GM18517 (cell line): ENCODE measurements around the gene TBRG4.

Experiments
- ATAC-seq: cut with Tn5 transposase; IDR thresholded peaks from one replicate; pipeline ENCODE4 v1.9.1; 2021; ENCODE audit warnings: mild to moderate bottlenecking, moderate library complexity; ENCODE audit not compliant: unreplicated experiment

Gene TBRG4

GRCh38 chr7:45145881-45146280 is 34.4 kb upstream of the TBRG4 start:
- no peak for ATAC-seq

- ATAC-seq, result no peak
These were observed 32.1 kb upstream of the TBRG4 start for GRCh38 chr7:45143616-45144015.

DNA sequence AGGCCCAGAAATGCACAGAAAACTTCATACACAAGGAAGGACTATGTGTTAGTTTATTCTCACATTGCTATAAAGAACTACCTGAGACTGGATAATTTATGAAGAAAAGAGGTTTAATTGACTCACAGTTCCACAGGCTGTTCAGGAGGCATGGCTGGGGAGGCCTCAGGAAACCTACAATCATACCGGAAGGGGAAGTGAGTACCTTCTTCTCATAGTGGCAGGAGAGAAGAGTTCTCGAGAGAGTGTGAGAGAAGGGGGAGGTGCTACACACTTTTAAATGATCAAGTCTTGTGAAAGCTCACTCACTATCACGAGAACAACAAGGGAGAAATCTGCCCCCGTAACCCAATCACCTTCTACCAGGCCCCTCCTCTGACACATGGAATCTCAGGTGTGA is 29.3 kb upstream of the TBRG4 start:
- no peak for ATAC-seq

GRCh38 chr7:45138433-45139267 is 27.2 kb upstream of the TBRG4 start:
- ATAC-seq, result no peak

DNA sequence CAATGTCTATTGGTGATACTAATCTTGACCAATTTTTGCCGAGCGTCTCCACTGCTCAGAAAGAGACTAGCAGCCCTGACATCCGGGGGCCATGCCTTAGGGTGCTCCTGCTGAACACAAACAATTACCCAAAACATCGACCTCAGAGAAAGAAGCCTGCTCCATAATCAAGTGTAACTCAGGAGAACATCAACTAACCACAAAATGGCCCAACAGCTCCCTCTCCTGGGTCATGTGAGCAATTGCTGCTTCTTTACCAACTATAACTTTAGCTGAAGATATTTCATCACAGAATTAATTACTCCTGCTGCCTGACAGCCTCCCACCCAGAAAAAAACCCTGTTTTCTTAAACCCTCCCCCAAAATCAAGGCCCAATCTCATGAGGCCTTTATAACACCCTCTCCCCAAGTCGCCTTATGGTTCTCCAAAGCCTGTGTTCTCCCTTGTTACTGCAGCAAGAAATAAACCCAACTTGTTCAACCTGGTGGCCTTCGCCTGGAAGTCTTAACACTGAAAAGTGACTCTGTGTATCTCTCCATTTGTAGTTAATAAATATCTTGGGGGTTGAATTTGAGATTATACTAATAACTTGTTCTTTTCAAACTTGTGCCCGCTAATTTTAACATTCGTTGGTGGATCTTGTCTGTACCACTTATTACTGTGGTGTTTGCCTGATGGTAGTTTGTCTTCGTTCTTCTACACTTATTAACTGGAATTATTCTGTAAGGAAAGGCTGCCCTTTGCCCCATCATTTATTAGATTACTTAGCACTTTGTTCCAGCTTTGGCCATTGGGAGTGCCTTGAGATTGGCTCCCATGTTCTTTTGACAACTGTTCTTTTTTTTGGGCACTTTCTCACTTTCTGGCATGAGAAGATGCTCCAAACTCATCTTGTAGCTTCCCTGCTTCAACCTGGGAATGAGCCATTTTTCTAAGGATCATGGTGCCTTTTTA is 24.9 kb upstream of the TBRG4 start:
- peak; percentile 76 for ATAC-seq

DNA sequence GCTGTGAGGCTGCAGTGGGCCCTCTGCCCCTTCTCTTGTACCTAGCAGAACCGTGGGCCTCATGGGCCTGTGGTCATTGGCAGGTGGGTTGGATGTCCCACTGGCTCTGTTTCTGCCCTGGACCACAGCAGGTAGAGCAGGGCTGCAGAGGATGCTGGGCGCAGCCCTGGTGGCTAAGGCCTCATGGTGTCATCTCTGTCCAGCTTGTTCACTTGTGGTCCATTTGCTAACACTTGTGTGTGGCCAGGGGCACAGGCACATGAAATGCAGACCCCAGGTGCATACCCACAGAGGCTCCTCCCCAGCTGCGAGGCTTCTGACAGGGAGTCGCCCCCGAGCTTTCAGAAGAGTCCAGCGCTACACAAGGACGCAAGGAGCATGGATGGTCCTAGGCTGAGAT is 22.4 kb upstream of the TBRG4 start:
- ATAC-seq, result no peak

DNA sequence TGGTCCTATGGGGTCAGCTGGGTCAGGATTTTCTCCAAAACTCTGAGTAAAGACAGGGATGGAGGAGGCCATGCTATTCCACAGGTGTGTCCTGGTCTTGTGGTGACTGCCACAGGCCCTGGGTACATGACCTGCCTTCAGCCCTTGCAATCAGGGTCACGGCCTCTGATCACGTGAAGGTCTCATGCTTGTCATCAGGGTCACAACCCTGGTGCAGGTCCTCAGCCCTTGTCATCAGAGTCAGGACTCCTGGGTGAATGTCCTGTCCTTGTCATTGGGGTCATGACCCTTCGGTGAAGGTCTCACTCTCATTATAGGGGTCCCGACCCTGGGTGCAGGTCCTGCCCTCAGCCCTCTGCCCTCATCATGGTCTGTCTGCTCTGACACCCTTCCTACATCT is 21.9 kb upstream of the TBRG4 start:
- no peak for ATAC-seq

DNA sequence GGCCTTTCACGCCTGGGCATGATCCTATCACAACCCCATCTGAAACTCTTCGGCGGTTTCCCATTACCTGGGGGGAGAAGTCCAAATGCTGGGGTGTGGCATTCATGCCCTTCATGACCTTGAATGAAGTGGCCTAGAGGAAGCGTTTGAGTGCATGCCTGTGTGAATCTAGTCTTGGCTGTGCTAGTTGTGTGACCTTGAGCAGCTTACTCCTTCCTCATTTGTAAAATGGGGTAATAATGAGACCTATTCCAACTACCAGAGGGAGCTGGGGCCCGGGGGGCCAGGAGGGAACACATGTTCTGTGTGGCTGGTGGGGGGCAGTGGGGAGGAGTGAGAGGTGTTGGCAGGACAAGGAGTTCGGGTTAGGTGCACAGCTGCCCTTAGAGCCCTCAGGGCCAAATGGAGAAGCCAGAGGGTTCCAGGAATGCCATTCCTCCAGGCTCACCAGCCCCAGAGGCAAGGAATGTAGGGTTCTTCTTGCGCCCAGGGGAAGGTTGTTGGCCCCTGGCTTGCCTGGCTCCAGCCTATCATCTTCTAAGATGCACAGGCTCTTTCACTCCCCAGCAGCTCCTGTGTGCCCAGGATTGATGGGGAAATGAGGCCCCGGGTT is 21.3 kb upstream of the TBRG4 start:
- ATAC-seq, result no peak

DNA sequence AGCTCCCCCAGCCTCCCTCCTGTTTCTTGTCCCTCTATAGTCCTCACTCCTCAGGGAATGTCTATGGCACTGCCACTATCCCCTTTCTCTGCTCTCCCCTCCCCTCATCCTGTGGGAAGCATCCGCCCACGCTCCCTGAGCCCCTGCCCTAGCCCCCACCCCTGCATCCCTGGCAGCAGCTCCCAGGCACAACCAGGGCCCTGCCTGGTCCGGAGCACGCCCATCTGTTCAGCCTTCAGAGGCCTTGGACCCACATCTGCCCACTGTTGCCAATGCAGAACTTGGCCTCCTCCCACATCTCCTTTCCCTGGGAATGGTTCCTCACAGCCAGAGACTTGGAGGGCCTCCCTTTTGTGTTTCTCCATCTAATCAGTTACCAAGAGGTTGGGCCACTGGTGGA is 20.4 kb upstream of the TBRG4 start:
- ATAC-seq, result no peak

DNA sequence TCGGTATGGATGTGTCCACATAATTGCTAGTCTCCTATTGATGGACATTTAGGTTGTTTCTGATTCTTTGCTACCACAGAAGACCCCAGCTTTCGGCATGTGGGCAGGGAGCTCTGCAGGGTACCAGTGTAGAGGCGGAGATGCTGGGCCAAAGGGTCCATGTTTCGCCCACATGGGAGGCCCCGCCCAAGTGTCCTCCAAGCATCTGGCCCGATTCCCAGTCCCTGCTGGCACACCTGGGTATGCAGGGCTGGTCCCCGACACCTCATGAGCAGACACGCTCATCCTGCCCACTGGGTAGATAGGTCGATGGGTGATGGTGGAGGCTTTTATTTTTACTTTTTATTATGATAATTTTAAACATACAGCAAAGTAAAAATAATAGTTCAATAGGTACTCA is 19.4 kb upstream of the TBRG4 start:
- ATAC-seq, result no peak

DNA sequence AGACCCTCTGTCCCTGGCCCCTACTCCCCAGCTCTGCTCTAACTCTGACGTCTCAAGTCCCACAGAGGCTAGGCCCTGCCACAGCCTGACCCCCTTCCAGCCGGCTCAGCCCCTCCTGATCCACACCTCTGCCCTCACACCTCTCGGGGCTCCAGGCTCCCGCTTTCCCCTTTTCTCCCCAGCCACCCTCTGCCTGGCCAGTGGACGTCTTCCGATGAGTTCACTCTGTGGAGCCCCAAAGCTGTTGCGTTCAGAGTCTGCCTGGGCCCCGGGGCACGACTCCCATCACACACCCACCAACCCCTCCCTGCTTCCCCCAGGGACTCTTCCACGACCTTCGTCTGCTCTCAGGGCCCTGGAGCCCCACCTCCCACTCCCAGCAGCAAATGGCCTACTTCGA is 18.4 kb upstream of the TBRG4 start:
- no peak for ATAC-seq

- ATAC-seq, result no peak
These were observed 17.8 kb upstream of the TBRG4 start for GRCh38 chr7:45129181-45129800.

DNA sequence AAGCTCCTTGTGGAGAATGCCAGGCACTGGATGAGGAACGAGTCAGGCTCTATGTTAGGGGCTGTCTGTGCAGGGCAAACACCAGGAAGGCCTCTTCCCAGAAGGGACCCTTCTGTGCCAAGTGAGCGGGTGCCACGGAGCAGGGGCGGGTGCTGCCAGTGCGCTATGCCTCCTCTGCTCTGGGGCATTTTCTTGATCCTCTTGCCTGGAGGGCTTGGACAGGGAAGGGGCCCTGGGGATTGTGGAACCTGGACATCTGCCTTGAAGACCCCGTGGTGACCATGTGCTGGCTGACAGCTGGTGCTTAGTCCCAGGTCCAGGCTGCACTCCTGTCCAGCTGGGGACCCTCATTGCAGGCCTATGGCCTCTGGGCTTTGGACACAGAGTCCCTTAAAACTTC is 15.4 kb upstream of the TBRG4 start:
- no peak for ATAC-seq

- ATAC-seq, result no peak
These were observed 14.7 kb upstream of the TBRG4 start for GRCh38 chr7:45126201-45126600.

- no peak for ATAC-seq
These were observed 13.9 kb upstream of the TBRG4 start for GRCh38 chr7:45125193-45125904.

DNA sequence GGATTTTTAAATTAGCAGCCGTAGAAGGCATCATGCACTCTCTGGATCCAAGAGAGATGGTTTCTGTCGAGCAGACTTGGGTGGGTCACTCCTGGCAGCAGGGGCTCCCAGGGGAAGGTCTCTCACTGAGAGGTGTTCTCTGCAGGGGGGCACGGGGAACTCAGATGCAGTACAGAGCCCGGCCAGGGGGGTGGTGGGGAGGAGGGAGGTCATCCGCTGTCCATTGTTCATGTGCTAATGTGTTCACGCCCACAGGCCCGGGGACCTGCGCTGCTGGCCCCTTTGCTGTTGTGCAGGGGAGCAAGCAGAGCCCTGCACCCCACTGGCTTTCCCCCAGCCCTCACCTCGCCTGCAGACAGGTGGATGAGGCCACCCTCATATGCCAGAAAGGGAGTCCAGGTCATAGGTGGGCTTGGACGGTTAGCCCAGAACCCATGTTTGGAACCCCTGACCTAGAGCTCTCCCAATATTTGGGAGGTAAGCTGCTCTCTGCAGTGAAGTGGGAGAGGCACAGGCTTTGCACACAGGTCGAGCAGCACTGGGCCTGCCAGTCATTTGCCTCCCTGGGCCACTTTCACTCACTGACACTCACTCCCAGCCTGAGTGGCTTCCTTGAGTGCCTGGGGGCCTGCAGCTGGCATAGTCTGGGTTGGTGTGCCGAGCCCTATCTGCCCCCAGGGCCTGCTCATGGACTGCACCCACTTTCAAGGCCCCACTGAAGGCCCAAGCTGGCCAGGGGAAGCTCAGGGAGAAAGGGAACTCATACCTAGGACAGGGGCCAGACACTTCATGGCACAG is 12.6 kb upstream of the TBRG4 start:
- no peak for ATAC-seq

- no peak for ATAC-seq
These were observed 11.7 kb upstream of the TBRG4 start for GRCh38 chr7:45122975-45123860.

- ATAC-seq, result no peak
These were observed 8.1 kb upstream of the TBRG4 start for GRCh38 chr7:45119550-45119949.

DNA sequence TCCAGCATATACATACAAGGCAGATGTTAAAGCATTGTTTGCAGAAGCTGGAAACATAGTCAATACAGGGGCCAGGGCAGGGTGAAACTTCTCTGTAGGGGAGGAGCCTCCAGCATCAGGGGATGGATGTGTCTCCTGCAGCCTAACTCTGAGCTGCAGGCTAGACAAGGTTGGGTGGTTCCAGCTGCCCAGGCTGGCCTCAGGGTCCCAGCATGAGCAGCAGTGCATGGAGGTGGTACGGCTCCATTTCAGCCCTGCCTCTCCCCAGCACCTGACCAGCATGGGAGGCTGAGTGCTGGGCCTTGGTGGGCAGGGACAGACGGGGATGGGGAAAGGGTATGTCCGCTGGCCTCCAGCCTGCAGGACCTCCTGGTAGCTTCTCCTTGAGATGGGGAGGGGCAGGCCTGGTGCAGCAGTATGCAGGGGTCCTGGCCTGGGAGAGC is 7.4 kb upstream of the TBRG4 start:
- ATAC-seq, result no peak
